HL-60/S4 (cell line): Measurements from ENCODE around the gene SUGCT.
"Not testable (repeated sequence)": the region's sequence is repeated elsewhere in the genome, so short reads cannot be mapped to it uniquely, and the experiment has no call there.

ENCODE experiments used
- in situ Hi-C: fragments of 300-500 bp; cut with MboI; formaldehyde crosslinking; loops from 2 replicates; pipeline ENCODE4 v1.14.3; 2022; ENCODE audit warnings: low sequenced_read_pairs

The SUGCT gene

DNA sequence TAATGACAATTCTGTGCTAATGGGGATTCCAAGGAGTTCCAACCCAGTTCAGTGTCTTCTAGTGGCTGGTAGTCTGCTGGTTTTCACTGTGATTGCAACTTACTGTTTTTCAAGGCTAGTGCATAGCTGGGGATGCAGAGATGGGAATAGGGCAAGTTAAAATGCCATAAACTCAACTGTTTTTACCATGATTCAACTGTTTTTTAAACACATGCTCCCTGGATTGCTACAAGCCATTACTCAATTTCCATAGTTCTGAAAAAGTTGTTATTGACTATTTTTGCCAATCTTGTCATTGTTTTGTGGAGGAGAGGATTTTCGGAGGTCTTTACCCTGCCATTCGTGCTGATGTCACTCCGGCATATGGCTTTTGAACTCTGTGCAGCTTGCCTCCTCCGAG, 245.3 kb downstream of the SUGCT start:
- in situ Hi-C loops = no loop called here

DNA sequence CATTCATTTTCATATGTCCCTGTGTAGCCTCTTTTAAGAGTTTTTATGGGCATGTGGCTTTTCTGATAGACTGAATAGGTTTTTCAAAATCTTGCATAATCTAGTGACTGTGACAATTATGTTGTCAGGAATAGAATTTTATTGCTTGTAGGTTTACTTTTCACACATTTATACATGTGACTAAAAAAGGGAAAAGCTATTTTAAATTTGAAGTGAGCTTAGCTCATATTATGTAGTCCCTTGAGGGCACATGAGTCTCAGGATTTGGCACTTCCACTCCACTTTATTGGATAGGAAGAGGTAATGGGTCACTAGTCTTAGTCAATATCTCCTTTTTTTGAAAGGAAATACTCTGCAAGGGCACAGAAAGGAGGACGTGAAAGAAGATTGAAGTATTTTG, 247.3 kb downstream of the SUGCT start:
- in situ Hi-C loops = no loop called here

DNA sequence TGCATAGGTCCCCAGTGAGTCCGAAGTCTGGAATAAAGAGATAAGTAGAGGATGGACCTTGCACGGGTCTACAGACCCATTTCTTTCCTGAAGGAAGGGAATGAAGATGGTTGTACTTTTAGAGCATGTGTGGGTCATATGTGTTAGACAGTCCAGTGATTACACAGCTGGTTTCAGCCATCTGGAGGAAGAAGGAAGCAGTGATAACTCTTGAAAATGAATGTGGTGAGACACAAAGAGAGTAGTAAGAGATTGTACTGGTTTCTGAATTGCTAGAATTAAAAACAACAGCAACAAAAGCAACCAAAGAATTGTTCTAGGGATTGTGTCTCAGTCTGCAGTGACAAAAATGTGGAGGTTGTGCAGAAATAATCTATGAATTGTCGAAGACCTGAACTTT, 258.9 kb downstream of the SUGCT start:
- in situ Hi-C loops = no loop called here

DNA sequence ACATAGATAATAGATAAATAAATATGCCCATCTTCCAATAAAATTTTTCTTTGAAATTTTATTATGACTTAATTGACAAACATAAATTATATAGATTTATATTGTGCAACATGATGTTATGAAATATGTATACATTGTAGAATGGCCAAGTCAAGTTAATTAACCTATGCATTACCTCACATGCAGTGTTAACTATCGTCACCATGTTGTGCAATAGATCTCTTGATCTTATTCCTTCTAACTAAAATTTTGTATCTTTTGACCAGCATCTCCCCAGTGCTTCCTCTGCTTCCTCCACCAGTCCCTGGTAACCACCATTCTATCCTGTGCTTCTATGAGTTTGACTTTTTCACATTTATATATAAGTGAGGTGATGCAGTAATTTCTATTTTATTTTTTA, 259.6 kb downstream of the SUGCT start:
- in situ Hi-C loops = no loop called here

DNA sequence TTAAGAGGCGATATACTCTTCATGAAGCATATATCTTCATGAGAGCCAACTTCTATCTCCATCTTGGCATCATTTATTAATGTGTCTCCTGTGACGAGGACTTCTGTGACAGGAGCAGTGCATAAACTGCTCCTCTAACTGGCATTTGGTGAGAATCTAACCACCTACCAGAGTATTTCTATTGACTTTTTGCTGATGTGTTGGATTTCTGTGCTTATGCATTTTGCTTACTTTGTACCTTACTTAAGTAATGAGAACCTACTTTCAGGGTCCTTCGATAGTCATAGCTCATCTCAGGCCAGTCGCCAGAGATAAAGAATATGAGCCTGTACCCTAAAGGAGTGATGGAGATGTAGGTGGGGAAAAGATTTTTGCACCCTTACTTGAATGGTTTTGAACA, 265.7 kb downstream of the SUGCT start:
- in situ Hi-C loops = no loop called here

DNA sequence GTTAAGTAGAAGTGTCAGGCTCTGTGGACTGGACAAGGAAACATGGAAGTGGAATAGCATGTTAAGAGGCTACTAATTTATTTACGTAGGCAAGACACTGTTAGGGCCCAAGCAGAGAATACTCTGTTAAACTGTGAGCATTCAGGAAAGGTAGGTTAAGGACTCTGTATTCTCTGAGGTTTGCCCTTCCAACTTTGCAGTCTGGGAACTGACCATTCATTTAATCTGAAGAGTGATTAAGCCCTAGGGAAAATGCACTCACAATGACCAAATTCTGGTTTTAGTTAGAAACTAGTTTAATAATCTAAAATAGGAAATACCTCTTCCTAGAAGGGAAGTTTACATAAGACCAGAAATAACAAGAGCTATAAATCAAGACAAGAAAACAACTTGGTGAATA, 266.6 kb downstream of the SUGCT start:
- in situ Hi-C loops = no loop called here

DNA sequence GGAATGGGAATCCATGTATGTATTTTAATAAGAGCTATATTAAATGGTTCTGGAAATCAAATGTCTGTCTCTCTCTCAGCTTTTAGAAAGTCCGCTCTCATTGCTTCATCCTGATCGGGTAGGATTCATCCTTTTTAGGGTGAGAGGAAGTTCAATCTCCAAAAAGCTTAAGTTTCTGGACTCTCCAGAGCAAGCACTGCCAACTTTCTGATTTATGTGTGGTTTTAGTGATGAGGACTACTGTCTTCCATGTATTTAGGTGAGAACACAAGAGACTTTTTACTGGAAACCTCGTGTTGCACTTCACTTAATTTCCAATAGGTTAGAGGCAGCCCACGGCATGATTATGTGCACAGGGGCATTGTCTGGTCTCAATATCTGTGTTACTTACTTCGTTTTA, 267.9 kb downstream of the SUGCT start:
- in situ Hi-C loops = no loop called here

DNA sequence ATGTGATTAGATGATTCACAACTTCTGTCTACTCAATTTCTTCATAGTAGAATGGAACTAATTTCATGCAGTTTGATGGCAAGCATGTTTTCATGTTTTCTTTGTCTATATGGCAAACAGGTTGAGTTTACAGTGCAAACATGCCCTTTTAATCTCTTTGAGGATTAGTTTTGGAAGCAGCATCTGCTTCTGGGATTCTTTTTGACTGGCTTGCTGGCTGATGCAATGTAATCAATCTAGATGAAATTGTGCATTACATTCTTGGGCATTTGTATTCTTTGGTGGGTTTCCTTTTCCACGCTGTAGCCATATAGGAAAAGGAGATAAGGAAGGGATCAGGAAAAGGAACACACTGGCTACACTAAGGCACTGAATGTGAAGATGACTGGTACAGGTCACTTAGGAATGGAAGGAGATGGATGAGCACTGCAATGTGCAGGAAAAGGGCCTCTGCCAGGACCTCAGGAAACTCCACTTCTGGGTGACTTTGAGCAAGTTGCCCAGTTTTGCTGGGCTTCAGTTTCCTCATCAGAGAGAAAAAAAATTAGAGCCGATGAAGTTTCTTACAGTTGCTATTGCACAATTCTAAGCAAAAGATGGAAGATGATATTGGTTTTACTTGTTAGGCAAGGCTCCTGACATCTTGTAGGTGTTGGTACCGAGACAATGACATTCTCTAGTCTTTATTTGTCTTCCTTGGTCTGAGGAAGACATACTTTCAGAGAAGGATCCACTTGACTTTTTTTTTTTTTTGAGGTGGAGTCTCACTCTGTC, 269.1 kb downstream of the SUGCT start:
- in situ Hi-C loops = no loop called here

DNA sequence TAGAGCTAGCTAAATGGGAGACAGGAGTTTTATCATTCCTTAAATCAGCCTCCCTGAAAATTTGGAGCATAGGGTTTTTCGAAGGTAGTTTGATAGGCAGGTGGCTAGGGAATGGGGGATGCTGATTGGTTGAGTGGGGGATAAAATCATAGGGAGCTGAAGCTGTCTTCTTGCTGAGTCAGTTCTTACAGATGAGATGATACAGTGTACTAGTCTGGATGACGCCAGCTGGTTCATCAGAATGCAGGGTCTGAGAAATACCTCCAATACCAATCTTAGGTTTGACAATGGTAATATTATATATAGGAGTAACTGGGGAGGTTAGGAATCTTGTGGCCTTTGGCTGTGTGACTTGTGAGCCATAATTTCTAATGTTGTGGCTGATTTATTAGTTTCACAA, 271.2 kb downstream of the SUGCT start:
- in situ Hi-C loops = no loop called here

DNA sequence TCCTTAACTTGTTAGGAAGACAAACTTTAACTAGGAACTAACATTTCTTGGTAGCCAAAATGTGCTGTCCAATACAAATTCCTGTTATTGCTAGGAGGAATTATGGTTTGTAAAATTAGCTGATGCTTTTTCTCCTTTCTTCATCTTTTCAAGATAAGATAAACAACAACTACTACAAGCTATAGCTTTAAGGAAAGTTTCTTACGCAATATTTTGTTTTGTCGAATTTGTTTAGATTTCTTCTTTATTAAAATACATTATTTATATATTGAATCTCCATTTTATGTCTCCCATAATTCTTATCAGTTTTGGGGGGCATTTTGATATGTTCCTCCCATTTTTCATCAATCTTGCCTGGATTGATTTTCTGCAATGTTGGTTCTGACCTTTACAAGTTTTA, 277.5 kb downstream of the SUGCT start:
- in situ Hi-C loops = no loop called here

DNA sequence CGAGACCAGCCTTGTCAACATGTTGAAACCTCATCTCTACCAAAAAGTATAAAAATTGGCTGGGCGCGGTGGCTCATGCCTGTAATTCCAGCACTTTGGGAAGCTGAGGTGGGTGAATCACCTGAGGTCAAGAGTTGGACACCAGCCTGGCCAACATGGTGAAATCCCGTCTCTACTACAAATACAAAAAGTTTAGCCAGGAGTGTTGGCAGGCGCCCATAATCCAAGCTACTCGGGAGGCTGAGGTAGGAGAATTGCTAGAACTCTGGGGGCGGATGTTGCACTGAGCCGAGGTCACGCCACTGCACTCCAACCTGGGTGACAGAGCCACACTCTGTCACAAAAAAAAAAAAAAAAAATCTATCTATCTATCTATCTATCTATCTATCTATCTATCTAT, 279.9 kb downstream of the SUGCT start:
- in situ Hi-C loops = not testable (repeated sequence)

DNA sequence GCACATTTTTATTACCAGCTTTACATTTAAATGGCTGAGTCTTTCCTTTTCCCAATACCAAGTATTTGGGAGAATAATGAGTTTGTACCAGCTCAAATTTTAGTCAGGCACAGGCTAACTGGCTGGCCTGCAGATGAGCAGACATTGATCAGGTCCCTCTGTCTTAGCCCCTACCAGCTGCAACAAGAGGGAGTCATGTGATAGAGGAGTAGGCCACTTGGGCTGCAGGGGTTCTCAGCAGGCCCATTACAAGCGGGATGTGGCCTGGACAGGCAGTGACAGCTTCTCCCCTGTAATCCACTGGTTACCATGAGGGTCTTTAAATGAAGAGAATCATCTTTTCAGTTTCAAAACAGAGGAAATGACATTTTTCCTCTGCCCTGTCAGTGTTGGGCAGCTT, 283.6 kb downstream of the SUGCT start:
- in situ Hi-C loops = no loop called here

DNA sequence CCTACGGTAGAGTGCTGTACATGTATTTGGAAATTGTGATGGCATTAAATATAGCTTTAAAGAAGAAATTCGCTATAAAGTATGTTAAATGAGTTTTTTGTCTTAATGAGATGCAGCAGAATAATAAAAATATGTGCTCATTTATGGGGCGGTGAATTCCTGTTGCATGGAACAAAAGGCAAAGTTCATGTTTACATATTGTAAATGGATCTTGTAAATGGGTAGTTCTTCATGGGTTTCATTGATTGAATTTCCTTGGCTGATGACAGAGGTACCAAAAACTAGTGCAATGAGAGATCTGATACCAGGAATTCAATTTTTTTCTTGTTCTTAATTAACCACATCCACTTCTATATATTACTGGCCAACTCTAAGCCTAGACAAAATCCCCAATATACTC, 284.2 kb downstream of the SUGCT start:
- in situ Hi-C loops = no loop called here

DNA sequence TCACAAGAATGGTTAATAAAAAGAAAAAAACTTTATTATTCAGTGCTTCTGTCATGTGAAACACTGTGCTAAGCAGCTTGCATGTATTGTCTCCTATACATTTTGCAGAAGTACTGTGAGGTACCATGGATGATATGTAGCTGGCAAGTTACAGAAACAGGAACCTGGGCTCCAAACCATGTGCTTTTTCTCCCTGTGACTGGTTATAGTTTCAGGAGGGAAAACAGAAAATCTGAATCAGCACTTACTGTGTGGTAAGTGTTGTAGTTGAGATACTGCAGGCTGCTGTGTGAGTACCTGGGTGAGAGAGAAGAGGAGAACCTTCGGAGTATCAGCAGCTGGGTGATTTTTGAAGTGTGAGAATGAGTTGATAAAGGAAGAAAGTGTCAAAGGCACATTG, 285.0 kb downstream of the SUGCT start:
- in situ Hi-C loops = no loop called here

DNA sequence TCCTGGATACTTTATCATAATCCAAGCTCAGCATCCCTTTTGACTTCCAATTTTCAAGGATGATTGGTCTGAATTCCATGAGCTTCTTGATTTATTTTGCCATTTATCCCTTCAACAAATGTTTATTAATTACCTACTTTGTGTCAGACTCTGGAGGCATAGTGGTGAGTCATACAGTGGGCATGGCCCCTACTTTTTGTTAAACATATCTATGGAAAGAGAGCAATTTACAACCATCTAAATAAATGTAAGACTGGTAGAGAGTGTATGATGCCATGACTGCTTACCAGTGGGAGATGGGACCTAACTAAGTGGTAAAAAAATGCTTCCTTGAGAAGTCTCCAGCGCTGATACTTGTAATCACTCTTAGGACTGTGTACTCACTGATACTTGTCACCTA, 286.6 kb downstream of the SUGCT start:
- in situ Hi-C loops = no loop called here

DNA sequence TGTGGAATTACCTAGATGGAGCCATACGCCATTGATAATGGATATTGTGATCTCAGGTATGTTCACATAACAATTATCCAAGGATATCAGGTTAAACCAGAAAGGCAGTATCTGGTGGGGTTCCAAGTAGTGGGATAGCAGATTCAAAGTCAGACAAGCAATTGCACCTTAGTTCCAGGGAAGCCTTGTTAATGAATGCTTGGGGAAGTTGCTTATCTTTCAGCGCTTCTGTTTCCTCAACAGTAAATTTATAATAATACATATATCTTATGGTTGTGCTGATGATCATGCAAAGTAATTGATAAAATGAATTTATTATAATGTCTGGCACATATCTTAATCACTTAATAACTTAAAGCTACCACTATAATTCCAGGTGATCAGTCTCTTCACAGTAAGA, 290.9 kb downstream of the SUGCT start:
- in situ Hi-C loops = no loop called here

DNA sequence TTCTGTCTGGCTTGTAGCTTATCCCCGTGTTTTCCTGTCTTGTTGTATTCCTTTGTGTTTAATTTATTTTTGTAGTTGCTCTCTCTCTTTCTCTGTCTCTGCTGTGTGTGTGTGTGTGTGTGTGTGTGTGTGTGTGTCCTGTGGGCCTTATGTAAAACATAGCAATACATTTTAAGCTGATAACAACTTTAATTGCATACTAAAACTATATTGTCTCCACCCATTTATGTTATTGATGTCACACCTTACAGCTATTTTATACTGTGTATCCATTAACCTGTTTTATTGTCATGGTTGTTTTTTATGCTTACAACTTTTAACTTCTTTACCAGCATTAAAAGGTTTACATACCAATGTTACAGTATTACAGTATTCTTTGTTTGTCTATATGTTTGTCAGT, 293.6 kb downstream of the SUGCT start:
- in situ Hi-C loops = no loop called here

DNA sequence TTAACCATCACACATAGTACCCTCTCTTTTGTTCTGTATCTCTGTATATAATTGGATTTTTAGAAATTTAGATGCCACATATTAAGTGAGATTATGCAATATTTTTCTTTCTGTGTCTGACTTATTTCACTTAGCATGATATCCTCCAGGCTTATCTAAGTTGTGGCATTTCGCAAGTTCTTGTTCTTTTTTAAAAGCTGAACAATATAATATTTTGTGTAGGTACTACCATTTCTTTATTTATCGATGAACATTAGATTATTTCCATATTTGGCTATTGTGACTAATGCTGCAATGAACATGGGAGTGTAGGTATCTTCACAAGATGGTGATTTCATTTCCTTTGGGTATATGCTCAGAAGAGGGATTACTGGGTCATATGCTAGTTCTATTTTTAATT, 295.0 kb downstream of the SUGCT start:
- in situ Hi-C loops = no loop called here

DNA sequence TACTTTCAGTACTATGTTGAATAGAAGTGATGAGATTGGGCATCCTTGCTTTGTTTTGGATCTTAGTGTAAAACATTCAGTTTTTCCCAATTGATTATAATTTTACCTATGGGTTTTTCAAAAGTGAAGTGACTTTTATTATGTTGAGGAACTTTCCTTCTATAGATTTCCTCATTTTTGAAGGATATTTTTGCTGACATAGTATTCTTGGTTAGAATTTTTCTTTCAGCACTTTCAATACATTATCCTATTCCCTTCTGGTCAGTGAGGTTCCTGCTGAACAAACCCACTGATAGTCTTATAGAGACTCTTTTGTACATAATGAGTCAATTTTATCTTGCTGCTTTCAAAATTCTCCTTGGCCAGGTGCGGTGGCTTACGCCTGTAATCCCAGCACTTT, 297.2 kb downstream of the SUGCT start:
- in situ Hi-C loops = no loop called here

DNA sequence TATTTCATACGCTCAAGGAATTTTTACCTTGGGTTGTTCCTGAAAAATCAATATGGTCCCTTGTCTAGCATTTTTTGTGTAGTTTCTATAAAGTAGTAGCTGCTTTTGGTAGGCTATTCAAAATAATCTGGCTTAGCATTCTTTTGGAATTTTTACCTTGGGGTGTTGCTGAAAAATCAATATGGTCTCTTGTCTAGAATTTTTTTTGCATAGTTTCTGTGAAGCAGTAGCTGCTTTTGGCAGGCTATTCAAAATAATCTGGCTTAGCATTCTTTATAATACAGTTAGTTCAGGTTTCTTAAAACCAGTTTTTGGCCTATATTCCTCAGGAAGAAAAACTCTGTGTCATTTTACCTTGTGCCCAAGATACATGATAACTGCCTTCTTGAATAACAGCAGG, 301.9 kb downstream of the SUGCT start:
- in situ Hi-C loops = no loop called here

DNA sequence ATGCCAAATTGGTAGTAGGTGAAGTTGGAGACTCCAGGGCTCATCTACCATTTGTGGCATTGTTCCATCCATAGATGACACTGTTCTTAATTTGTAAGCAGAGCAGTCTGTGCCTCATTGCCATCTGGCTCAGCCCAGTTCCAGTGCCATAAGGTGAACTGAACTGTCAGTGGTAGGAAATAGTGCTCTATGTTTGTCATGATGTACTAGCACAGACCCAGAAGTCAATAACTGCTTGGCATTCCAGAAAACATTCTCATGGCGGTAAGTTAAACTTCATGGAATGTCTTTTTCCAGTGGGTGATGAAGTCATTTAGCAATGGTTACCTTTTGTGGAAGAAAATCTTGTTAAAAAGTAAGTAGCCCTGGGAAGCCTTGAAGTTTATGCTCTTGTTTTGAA, 302.7 kb downstream of the SUGCT start:
- in situ Hi-C loops = no loop called here

DNA sequence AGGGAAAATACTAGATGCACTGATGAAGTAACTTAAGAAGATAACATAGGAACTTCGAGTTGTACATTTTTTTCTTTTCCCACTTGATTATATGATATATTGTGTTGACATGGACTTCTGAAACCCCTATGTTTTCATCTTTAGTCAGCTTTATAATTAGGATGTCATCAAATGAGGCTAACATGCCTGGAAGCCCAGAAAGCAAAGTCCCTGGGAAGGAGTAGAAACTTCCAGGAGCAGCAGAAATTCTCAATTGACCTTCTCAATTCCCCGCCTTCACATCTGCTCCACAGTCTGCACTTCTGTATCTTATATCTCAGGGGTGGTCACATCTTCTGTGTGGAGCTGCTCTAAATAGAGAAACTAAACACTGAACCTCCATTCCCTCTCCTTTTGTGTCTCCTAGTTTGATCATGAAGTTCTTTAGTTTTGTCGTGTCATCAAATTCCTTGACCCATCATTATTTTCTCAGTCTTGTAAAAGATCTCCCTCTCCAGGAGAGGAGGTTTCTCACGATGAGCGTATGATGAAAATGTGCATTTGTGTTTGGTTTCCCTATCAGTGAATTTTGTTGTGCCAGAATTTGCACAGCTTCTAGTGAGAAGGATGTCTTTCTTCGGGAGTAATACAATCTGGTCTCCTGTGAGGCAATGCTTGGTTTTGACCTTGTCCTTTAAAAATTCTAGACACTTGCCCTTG, 303.3 kb downstream of the SUGCT start:
- in situ Hi-C loops = no loop called here

DNA sequence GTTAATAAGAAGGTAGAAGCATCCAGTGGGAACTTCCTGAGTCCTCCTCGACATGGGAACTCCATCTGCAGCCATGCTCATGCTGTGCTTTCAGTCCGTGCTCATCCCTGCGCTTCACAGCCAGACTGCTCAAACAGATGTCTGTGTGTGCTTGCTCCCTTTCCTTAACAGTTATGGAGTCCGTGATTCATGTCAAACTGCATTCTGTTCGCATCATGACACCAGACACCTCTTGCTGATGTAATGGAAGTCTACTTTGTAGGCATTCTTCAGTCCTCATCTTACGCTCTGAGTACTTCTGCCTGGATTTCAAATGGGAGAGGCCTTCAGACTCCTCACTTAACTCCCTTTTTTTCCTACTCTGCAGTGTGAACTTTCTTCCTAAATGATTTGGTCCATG, 304.9 kb downstream of the SUGCT start:
- in situ Hi-C loops = no loop called here
